Keratinocyte (primary cell): ENCODE data around the gene MTFMT. TPM values are rescaled to one million over a fixed set of nuclear protein-coding genes. Genes with fewer than 3 reads are reported as not detected.

Experiments used
- DNase-seq: peaks from one replicate; pipeline ENCODE4 v3.0.0-alpha.2; 2011; ENCODE audit warnings: low read depth, missing footprints, low spot score
- FAIRE-seq: peaks from 2 replicates; lab custom pipeline; 2011; peaks lifted over from hg19 to GRCh38; lab: Jason Lieb, UNC
- H2AFZ ChIP-seq: 2 replicates; pipeline ENCODE4 v1.6.0; 2012; ENCODE audit warnings: low read length, control low read depth, inconsistent platforms; ENCODE audit not compliant: control insufficient read depth
- H3K27ac ChIP-seq: 2 replicates; pipeline ENCODE4 v1.5.1; 2011; ENCODE audit warnings: low read length; ENCODE audit not compliant: control insufficient read depth, insufficient read depth
- H3K27me3 ChIP-seq: 3 replicates; pipeline ENCODE4 v1.6.0; 2011; ENCODE audit warnings: low read length; ENCODE audit not compliant: control insufficient read depth, insufficient read depth; ENCODE audit errors: extremely low read depth
- H3K36me3 ChIP-seq, 2 experiments: 2 replicates in 1 of 2; 3 replicates in 1 of 2; pipeline ENCODE4 v1.5.1; 2011; ENCODE audit warnings: low read length in 2 of 2, mild to moderate bottlenecking in 1 of 2; ENCODE audit not compliant: control insufficient read depth in 2 of 2, insufficient read depth in 2 of 2; ENCODE audit errors: extremely low read depth in 1 of 2
- H3K4me1 ChIP-seq: 3 replicates; pipeline ENCODE4 v1.5.1; 2011; ENCODE audit warnings: low read length; ENCODE audit not compliant: control insufficient read depth, insufficient read depth; ENCODE audit errors: extremely low read depth
- H3K4me2 ChIP-seq: 3 replicates; pipeline ENCODE4 v1.6.0; 2011; ENCODE audit warnings: low read depth, low read length; ENCODE audit not compliant: control insufficient read depth, insufficient read depth; ENCODE audit errors: extremely low read depth
- H3K4me3 ChIP-seq, 3 experiments: fragments of 200-600 bp in 1 of 3; sonication (generic) in 1 of 3; 2 replicates in 2 of 3; 3 replicates in 1 of 3; pipeline ENCODE4 v1.5.1; 2011 to 2016; ENCODE audit warnings: low read length in 3 of 3, mild to moderate bottlenecking in 3 of 3, control low read depth in 2 of 3, inconsistent platforms in 1 of 3, low read depth in 1 of 3, mixed read lengths in 1 of 3, mixed run types in 1 of 3, moderate library complexity in 1 of 3; ENCODE audit not compliant: control insufficient read depth in 2 of 3, insufficient read depth in 2 of 3; ENCODE audit errors: extremely low read depth in 1 of 3
- H3K79me2 ChIP-seq: 2 replicates; pipeline ENCODE4 v1.6.0; 2012; ENCODE audit warnings: low read length; ENCODE audit not compliant: control insufficient read depth, insufficient read depth
- H3K9ac ChIP-seq: 3 replicates; pipeline ENCODE4 v1.6.0; 2011; ENCODE audit warnings: low read length; ENCODE audit not compliant: control insufficient read depth, insufficient read depth; ENCODE audit errors: extremely low read depth
- H3K9me1 ChIP-seq: 3 replicates; pipeline ENCODE4 v1.6.0; 2011; ENCODE audit warnings: low read length; ENCODE audit not compliant: control insufficient read depth, insufficient read depth; ENCODE audit errors: extremely low read depth
- H3K9me3 ChIP-seq: 2 replicates; pipeline ENCODE4 v1.5.1; 2012; ENCODE audit warnings: low read depth, low read length; ENCODE audit not compliant: control insufficient read depth
- H4K20me1 ChIP-seq: 3 replicates; pipeline ENCODE4 v1.6.0; 2011; ENCODE audit warnings: low read length; ENCODE audit not compliant: control insufficient read depth, insufficient read depth; ENCODE audit errors: extremely low read depth
- CTCF ChIP-seq, 3 experiments: IDR thresholded peaks in 1 of 3; conservative IDR thresholded peaks in 1 of 3; optimal IDR thresholded peaks in 1 of 3; 2 replicates in 2 of 3; 3 replicates in 1 of 3; pipeline versions ENCODE3 to v1.5.1; 2011; ENCODE audit warnings: low read length in 3 of 3, mild to moderate bottlenecking in 3 of 3, moderate library complexity in 2 of 3, control low read depth in 1 of 3, inconsistent platforms in 1 of 3; ENCODE audit not compliant: insufficient read depth in 2 of 3; ENCODE audit errors: extremely low read depth in 1 of 3
- EZH2 ChIP-seq: IDR thresholded peaks from one replicate; pipeline ENCODE4 v1.6.1; 2012; ENCODE audit warnings: inconsistent platforms, mild to moderate bottlenecking, low read length, moderate library complexity
- dilution Hi-C: fragments of 300-500 bp; cut with MboI; formaldehyde crosslinking; loops from one replicate; pipeline ENCODE4 v1.7.0; 2020; ENCODE audit warnings: low sequenced_read_pairs; ENCODE audit not compliant: extremely low pct_ligation_motif_present
- polyA minus RNA-seq, 3 experiments: library from RNA; depleted of rRNA, polyadenylated mRNA; stranded (reverse); fragments of >200 nt; gene quantifications; 1 replicate in 1 of 3; 2 replicates in 1 of 3; 3 replicates in 1 of 3; pipeline ENCODE4 v1.2.3, GENCODE V29; 2011
- polyA plus RNA-seq, 5 experiments: library from polyadenylated mRNA; depleted of rRNA in 3 of 5; stranded (reverse) in 3 of 5; stranded (forward) in 1 of 5; unstranded in 1 of 5; fragments of >200 nt; gene quantifications; 1 replicate in 1 of 5; 2 replicates in 3 of 5; 3 replicates in 1 of 5; pipeline versions ENCODE4 v1.2.1 to v1.2.3, GENCODE V29; 2011 to 2012; ENCODE audit warnings: missing spikeins in 2 of 5, low read depth in 1 of 5, low replicate concordance in 1 of 5

MTFMT gene
- 15.9 to 21.0 TPM (median 17.3 TPM) in 3 replicates for polyA plus RNA-seq
- polyA plus RNA-seq (2011; ENCODE audit: low read depth) = 7.3 TPM
- 13.2 and 19.4 TPM in 2 replicates for polyA plus RNA-seq (2011; cell fraction: cytosol; rRNA removed)
- 10.6 and 11.0 TPM in 2 replicates for polyA plus RNA-seq (2011; cell fraction: nucleus; rRNA removed)
- polyA plus RNA-seq (2012; ENCODE audit: low replicate concordance) = 9.0 and 13.8 TPM in 2 replicates
- polyA minus RNA-seq = 4.0 to 8.8 TPM (median 8.2 TPM) in 3 replicates
- polyA minus RNA-seq (2011; cell fraction: cytosol; rRNA and poly(A)+ RNA removed) = 11.7 TPM
- 4.9 and 7.8 TPM in 2 replicates for polyA minus RNA-seq (2011; cell fraction: nucleus; rRNA and poly(A)+ RNA removed)

- H3K4me2 ChIP-seq = peak within 1 kb of the TSS; percentile 77
- H3K36me3 ChIP-seq = peaks cover 3 to 10% of the 10 kb centered on the region in 2 experiments
- peak within 1 kb of the TSS; percentile 80 for H3K9ac ChIP-seq
- H3K27me3 ChIP-seq = no peaks in the 10 kb centered on the region
- no peak for FAIRE-seq
- H2AFZ ChIP-seq = peak within 1 kb of the TSS; percentile 82
- no peaks in the 10 kb centered on the region for H3K9me1 ChIP-seq
- H3K79me2 ChIP-seq = peaks cover 11% of the 10 kb centered on the region
- H3K4me1 ChIP-seq = peaks cover 14% of the 10 kb centered on the region
- DNase-seq = peak; percentile 40
- H3K9me3 ChIP-seq = no peaks in the 10 kb centered on the region
- TF ChIP-seq EZH2 (no peak), CTCF (optimal IDR thresholded peaks at IDR 0.05 in 1 of 3, IDR thresholded peaks at IDR 0.05 in 1 of 3, conservative IDR thresholded peaks at IDR 0.05 in 1 of 3; ENCODE audit: extremely low read depth in 1 of 3, insufficient read depth in 2 of 3, low read length in 3 of 3) (peak in 1 of 3 experiments; percentile 0)
- no peaks in the 10 kb centered on the region for H4K20me1 ChIP-seq
- dilution Hi-C loops = no loop called here
- peak within 1 kb of the TSS; percentile 42 for H3K27ac ChIP-seq
- peak within 1 kb of the TSS; percentile 82 to 92 (median 87) for H3K4me3 ChIP-seq
These were observed at the start of gene MTFMT for GRCh38 chr15:65028921-65029735. Gene MTFMT (minus strand): TSS chr15:65029639. CDS start chr15:65029613, 26 bp downstream.

GRCh38 chr15:65077981-65078352, 48.5 kb upstream of the MTFMT start:
- H2AFZ ChIP-seq = no peak overlapping the region
- no peaks in the 10 kb centered on the region for H3K36me3 ChIP-seq
- peaks cover 26% of the 10 kb centered on the region for H3K27me3 ChIP-seq
- no peak overlapping the region for H3K9ac ChIP-seq
- no peaks in the 10 kb centered on the region for H3K9me1 ChIP-seq
- no peaks in the 10 kb centered on the region for H3K79me2 ChIP-seq
- TF ChIP-seq CTCF (optimal IDR thresholded peaks at IDR 0.05 in 1 of 3, IDR thresholded peaks at IDR 0.05 in 1 of 3, conservative IDR thresholded peaks at IDR 0.05 in 1 of 3; ENCODE audit: extremely low read depth in 1 of 3, insufficient read depth in 2 of 3, low read length in 3 of 3) (peak; percentile 26 to 73 (median 44)), EZH2 (peak; percentile 12)
- dilution Hi-C loops = no loop called here
- H3K27ac ChIP-seq = no peak overlapping the region
- DNase-seq = no peak
- no peak overlapping the region for H3K4me2 ChIP-seq
- H3K4me1 ChIP-seq = no peaks in the 10 kb centered on the region
- H4K20me1 ChIP-seq = peaks cover 3% of the 10 kb centered on the region
- no peak for FAIRE-seq
- H3K9me3 ChIP-seq = no peaks in the 10 kb centered on the region
- H3K4me3 ChIP-seq = no peak overlapping the region
